GM19025 (cell line): ENCODE results near the gene DPY19L3.
"Not testable (repeated sequence)": the region's sequence is repeated elsewhere in the genome, so short reads cannot be mapped to it uniquely, and the experiment has no call there.

Source experiments
- ATAC-seq: cut with Tn5 transposase; IDR thresholded peaks from one replicate; pipeline ENCODE4 v1.9.1; 2021; ENCODE audit warnings: mild to moderate bottlenecking, low read depth, moderate library complexity; ENCODE audit not compliant: unreplicated experiment

Gene DPY19L3

GRCh38 chr19:32436692-32437091, 31.1 kb downstream of the DPY19L3 start:
- ATAC-seq = no peak

- no peak for ATAC-seq
These were observed 31.5 kb downstream of the DPY19L3 start for GRCh38 chr19:32437096-32437495.

DNA sequence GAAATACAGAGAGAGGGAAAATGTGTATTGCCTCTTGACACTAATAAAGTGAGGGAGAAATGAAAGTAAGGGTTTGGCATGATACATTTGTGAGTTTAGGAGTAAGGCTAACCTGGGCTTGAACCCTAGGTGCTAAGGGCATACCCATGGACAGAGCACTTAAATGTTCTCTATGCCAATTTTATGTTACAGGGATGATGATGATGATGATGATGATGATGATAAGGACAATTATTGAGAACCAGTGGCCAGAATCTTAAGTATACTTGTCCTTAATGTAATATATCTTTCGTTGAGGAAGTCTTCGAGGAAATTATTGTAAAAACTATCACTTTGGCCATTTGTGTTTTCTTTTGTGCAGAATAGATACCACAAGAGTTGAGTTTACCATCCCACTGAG, 33.2 kb downstream of the DPY19L3 start:
- no peak for ATAC-seq

DNA sequence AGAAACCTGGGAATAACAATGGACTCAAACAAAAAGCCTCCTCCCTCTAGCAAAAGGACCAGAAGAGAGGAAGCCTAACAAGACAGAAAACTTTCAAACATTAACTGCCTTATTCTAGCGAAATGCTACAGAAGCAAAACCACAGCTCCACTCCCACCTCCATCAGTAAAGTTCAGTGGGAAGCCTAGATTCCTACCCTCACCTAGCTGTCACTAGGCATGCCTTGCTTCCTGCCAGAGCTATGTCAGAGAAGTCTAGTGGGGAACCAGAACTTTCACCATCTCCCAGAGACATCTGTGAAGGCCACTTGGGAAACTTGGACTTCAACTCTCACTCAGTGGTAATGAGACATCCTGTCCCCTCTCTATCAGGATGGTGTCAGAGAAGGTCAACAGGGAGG, 37.1 kb downstream of the DPY19L3 start:
- no peak for ATAC-seq

DNA sequence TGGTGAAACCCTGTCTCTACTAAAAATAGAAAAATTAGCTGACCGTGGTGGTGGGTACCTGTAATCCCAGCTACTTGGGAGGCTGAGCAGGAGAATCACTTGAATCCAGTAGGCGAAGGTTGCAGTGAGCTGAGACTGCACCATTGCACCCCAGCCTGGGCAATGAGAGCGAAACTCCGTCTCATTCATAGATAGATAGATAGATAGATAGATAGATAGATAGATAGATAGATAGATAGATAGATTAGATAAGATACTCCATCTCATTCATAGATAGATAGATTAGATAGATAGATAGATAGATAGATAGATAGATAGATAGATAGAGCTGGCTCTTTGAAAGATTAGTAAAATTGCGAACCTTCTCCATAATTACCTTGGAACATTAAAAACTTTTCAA, 42.0 kb downstream of the DPY19L3 start:
- not testable (repeated sequence) for ATAC-seq

DNA sequence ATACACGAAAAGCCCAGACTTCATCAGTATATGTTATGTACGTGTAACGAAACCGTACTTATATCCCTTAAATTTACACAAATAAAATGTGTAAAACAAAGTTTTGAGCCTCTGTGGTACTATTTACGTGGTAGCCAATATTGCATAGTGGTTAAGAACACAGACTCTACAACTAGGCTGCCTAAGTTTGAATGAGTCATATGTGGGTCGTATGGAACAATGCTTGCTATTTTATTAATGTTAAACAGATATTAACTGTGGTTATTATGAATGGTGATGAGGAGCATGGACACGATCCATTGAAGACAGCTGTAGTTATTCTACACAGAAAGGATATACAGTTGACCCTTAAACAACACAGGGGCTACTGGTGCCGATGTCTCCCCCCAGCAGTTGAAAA, 42.5 kb downstream of the DPY19L3 start:
- ATAC-seq = no peak

DNA sequence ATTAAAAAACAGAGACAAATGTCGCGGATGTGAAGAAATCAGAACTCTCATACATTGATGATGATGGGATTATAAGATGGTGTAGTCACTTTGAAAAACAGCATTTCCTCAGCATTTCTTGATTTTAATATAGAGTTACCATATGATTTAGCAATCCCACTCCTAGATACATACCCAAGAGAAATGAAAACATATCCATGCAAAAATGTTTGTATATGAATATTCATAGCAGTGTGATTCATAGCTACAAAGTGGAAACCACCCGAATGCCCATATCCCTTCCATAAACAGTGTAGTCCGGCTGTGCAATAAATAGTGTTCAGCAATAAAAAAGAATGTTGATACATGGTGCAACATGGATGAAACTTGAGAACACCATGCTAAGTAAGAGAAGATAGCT, 44.6 kb downstream of the DPY19L3 start:
- ATAC-seq = no peak

- ATAC-seq = no peak
These were observed 48.2 kb downstream of the DPY19L3 start for GRCh38 chr19:32453736-32454135.

GRCh38 chr19:32456406-32456805, 50.8 kb downstream of the DPY19L3 start:
- no peak for ATAC-seq

DNA sequence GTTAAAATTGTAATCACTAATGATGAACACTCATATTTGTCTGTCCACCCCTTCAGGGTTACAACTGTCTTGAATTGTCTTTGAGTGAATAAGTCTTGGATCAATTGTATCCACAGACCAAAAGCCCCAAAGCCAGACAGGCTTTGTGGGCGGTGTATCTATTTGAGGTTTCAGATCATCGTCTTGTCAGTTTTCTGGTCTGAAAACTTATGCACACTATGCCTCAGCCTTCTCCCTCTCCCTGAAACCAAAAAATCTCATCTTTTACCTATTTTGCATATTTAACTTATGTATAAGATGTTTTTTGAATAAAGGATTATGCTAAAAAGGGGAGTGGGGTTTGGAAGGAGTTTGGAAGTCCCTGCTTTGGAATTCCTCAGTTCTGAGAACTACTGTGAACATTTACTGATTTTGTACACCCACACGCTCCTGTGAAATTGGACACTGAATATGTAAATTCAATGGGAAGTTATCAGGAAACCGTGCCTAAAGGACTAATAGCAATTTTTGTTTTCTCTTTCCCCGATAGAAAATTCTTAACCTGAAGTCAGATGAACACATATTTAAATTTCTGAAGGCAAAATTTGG, 52.1 kb downstream of the DPY19L3 start:
- no peak for ATAC-seq

GRCh38 chr19:32458500-32459123, 53.0 kb downstream of the DPY19L3 start:
- ATAC-seq = peak; percentile 80

GRCh38 chr19:32459204-32459865, 53.8 kb downstream of the DPY19L3 start:
- ATAC-seq = no peak

- ATAC-seq = no peak
These were observed 54.9 kb downstream of the DPY19L3 start for GRCh38 chr19:32460476-32460875.

- ATAC-seq = no peak
These were observed 58.7 kb downstream of the DPY19L3 start for GRCh38 chr19:32464279-32464678.

DNA sequence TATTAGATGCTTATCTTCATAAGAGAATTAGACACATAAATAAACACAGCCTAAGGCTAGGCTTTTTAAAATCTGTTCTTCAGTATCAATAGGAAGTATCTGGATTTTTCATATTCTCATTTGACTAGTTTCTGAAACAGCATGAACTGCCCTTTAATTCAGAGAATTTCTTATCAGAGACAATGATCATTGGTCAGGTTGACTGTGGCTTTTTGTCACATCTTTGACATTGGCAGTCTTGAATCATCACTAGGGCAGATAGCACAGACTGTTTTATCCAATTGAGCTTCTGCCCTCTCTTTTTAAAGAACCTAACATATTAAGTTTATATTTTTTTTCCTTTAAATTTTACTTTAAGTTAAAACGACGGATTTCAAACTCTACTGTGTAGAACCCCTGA, 59.6 kb downstream of the DPY19L3 start:
- no peak for ATAC-seq

- ATAC-seq = no peak
These were observed 64.2 kb downstream of the DPY19L3 start for GRCh38 chr19:32469795-32470194.

DNA sequence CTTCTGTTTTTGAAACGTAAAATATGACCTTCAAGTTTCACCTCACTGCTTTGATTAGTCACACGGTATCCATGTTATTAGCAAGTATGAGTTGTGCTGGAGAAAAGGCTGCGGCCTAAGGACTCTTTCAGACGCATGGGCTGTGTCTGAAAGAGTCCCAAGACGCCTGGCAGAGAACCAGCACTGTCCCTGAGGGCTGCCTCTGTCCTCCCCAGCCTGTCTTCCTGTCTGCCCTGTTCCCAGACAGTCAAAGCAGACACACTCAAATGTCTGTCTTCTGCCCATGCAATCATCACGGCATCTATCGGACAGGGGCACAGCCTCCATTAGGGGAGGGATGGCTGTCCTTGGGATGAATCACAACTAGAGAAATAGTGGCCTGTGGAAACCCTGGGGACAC, 65.5 kb downstream of the DPY19L3 start:
- no peak for ATAC-seq

GRCh38 chr19:32471811-32472210, 66.2 kb downstream of the DPY19L3 start:
- ATAC-seq = no peak

- no peak for ATAC-seq
These were observed 69.8 kb downstream of the DPY19L3 start for GRCh38 chr19:32475141-32476031.

- no peak for ATAC-seq
These were observed 70.4 kb downstream of the DPY19L3 start for GRCh38 chr19:32476032-32476350.

DNA sequence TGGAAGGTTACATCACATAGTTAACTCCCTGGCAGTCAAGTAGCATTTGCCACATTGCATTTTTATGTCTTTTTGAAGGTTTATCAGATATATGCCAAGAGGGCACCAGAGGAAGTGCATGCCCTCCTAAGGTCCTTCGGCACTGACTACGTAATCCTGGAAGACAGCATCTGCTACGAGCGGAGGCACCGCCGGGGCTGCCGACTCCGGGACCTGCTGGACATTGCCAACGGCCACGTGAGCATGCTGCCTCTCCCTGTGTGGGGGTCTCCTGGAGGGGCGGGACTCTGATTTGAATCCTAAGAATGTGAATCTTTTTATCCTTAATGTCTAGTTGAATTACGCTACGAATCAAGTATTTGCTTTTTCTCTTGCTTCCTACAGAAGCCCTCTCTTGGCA, 74.8 kb downstream of the DPY19L3 start:
- no peak for ATAC-seq
